M059J (cell line): ENCODE measurements around the gene DNAH2. TPM values are rescaled to one million over a fixed set of nuclear protein-coding genes. Genes with fewer than 3 reads are reported as not detected.

Experiments used
- DNase-seq: peaks from one replicate; pipeline ENCODE4 v3.0.0-alpha.2; 2012; ENCODE audit warnings: low read depth
- total RNA-seq: library from RNA; depleted of rRNA; stranded (reverse); fragments of >200 nt; shearing (Covaris generic); gene quantifications from 2 replicates; pipeline ENCODE4 v1.2.3, GENCODE V29; 2014

Gene DNAH2
- total RNA-seq, 1 experiment from 2014 or later: 0.02 TPM

DNA sequence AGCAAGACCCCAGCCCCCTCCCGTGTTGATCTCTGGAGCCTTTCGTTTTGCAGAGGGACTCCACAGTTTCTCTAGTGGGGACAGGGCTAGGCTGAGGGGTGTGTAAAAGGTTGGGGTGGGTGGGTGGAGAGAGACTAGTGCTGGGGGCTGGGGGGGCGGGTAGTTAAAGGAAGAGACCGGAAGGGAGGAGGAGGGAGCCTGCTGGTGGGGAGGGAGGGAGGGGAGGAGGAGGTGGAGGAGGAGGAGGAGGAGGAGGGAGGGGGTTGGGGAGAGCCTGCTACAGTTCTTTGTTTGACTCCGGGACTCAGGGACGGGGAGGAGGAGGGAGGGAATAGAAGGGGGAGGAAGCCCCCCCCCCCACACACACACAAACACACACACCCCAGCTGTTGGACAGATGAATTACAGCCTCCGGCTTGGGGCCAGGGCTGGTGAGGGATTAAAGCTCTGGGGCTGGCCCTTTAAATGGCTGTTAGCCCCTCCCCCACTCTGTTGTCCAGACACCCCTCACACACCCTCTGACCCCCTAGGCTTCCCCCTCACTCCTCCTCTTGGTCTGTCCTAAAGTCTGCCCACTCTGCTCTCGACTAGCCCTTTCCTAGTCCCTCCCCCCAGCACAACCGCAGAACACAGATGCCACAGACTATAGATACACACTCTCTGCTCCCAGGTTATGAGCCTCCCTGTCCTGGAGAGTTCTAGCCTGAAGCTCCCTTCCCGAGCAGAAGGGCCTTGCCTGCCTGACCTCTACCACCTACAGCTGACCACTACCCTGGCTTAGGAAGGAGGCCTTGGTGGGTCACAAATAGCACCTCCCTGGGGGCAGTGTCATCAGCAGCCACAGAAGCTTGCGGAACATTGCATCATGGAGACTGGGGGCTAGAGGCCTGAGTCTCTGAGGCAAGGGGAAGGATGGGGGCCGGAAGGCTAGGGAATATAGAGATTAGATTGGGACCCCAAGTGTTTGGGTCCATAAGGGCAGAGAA lies 120.8 kb downstream of the DNAH2 start:
- peak; percentile 60 for DNase-seq

DNA sequence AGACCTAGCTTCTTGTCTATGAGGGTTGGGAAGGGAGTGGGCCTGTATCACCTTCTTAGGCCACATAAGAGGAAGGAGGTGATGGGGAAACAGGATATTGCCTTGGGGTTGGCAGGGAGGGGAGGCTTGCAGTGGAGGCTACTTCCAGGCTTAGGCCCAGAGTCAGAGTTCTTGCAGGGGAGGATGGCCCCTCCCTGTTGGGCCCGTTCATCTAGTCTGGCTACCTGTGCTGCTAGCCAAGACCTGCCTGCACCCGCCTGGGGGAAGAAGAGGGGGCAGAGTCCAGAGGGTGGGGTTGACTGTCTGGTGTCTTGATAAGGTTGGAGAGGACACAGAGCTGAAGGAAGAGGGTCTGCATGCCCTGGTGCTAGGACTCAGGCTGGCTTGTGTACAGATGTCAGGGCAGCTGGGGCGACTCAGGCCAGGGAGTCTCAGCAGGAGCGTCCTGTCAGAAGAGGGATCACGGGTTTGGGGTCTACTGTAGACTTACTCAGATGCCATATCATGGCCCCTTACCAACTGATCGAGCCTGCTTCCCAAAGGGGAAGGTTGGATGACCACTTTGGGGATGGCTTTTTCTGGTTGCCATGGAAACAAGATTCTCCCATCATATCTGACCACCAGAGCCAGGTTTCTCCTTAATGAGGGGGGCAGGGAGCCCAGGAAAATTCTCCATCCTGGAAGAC lies 121.8 kb downstream of the DNAH2 start:
- no peak for DNase-seq

- DNase-seq: peak; percentile 32
Measured at GRCh38 chr17:7839876-7840261, 122.3 kb downstream of the DNAH2 start.

GRCh38 chr17:7840441-7840840 lies 122.9 kb downstream of the DNAH2 start:
- DNase-seq: no peak

- no peak for DNase-seq
Measured at GRCh38 chr17:7840875-7841274, 123.3 kb downstream of the DNAH2 start.

DNA sequence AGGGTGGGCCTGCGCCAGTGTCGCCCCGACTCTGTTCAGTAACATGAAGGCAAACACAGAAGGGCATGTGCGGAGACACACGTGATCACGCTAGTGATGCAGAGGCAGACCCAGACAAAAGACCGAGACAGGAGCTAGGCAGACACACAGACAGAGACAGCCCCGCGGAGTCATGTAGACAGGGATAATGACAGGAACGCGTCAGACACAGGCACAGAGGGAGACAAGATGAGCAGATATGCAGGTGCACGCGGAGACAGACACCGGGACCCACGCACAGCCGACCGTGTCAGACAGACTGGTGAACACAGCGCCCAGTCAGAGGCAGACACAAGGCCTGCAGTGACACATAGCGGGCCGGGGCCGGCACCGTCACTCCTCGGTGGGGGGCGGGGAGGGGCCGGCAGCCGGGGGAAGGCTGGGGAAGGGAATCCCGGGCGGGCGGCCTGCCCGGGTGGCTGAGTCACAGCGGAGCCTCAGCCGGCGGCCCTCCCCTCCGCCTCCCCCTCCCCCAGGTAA lies 123.9 kb downstream of the DNAH2 start:
- DNase-seq: peak; percentile 89

DNA sequence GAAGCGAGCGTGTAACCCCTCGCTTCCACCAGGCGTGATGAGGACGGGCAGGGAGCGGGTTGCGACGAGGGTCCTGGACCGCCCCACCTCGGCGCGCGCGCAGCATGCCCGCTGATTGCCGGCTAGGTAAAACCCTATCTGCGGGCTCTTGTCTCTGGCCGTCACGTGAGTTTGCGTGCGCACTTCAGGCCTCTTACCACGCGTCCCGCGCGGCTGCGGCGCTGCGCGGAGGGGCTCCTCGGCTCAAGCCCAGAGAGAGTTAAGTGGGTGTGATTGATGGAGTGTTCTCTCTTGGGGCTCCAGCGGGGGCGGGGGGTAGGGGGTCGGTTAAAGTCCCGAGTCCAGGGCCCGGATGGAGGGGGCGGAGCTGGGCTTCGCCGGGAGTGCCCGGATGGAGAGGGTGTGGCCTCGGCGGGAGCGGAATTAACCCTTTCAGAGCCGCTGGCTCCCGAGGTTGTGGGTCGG lies 124.4 kb downstream of the DNAH2 start:
- DNase-seq: peak; percentile 77

DNA sequence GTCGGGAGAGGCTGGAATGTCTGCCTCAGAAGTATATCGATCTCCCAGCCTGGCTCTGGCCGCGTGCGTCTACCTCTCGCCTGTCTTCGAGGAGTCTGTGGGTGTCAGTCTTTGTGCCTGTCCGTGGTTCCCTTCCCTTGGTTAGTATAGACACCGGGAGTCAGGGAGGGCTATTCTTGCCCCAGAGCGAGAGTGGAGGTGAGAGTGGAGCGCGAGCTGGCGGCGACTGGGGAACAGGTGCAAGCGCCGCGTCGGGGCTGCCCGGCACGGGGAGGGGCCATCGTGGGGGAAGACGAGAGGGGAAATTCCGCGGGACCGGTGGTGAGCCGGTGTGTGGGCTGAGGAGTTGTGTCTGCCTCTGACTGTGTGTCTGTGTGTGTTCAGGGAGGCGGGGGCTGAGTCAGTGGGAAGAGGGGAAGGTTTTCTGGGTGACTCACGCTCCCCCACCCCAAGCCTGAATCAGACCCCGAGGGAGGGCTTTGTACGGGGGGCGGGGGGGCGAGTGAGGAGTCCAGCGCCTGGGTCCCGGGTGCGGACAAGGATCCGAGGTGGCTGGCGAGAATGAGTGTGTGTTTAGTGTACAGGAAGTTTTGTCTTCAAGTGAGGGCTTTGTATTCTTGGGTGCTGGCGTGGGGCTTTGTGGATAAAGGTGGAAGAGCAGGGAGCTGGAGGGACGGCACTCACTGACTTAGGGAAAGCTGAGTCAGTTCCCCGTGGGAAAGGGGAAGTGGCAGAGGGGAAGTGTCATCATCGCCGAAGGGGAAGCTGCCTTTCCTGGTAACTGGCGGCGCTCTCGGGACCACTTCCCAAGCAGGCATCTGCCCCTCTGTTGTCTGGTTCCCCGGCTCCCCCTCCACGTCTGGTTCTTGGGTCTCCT lies 125.1 kb downstream of the DNAH2 start:
- peak; percentile 92 for DNase-seq

DNA sequence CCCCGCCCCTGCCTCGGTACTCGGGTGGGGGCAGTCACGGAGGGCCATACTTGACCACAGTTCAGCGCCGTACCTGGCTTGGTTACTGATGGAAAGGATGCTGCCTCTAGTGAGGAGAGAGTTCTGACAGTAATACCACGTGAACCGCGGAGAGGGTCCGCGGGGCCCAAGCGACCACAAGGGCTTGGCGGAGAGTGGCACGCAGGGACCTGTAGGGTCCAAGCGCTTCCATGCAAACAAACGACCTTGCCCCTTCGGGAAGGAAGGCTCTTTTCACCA lies 125.7 kb downstream of the DNAH2 start:
- no peak for DNase-seq

DNA sequence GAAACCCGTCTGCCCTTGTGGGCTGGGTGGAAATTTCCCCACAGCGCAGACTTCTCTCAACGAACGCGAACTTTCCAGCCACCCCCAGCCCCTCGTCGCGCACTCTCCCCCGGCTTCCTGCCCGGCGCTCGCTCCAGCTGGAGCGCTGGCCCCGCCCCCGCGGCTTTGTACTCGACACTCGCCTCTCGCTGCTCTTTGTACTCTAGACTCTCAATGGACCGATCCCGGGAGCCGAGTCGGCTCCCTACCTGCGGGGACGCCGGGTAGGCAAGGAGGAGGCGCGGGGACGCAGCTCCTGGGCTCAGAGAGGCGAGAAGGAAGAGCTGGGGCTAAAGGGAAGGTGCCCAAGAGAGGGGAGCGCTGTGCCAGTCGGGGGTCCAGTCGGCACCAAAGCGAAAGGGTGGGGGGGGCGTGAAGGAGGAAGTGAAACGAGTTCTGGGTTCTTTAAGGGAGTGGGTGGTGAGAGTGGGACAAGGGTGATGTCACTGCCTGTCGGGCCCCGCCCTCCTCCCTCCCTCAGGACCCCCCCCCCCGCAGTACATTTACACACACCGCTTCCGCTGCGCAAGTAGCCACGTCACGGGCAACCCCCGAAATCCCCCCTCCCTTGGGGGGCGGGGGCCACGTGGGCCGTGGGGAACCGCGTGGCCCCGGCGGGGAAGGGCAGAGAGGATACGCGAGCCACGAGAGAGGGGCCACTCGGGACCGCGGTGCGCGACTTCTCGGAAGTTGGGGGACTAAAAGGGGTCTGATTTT lies 126.2 kb downstream of the DNAH2 start:
- DNase-seq: peak; percentile 84

DNA sequence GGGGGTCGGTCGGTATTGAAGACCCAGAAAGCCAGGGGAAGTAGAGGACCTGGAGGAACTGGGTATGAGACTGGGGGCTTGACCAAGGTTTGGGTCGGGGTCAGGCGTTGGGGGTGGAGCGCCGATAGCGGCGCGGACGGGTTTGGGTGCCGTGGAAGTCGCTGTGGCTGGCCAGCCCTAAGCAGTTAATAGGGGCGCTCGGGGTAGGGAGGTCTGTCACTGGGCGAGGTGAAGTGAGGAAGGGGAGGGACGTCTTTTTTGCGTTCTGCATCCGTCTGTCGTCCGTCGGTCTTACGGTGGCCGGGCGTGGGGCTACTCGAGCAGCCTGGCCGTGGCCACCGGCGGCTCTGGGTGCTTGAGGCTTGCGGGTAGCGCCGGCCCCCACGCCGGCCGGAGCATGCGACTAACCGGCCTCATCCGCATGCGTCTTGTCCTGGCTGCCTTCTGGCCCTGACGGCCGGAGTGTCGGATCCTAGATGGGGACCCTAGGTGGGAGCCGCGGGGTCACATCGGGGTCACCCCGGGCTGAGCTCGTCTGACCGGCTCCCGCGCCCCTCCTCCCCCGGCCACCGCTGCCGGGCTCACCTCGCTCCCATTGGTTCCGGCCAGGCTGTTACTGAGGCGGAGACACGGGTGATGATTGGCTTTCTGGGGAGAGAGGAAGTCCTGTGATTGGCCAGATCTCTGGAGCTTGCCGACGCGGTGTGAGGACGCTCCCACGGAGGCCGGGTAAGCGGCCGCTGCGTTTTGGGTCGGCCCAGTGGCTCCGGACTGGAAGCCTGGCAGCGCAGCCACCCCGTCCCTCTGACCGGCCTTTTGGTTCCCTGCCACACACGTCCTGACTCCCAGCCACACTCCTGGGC lies 127.0 kb downstream of the DNAH2 start:
- peak; percentile 95 for DNase-seq

DNA sequence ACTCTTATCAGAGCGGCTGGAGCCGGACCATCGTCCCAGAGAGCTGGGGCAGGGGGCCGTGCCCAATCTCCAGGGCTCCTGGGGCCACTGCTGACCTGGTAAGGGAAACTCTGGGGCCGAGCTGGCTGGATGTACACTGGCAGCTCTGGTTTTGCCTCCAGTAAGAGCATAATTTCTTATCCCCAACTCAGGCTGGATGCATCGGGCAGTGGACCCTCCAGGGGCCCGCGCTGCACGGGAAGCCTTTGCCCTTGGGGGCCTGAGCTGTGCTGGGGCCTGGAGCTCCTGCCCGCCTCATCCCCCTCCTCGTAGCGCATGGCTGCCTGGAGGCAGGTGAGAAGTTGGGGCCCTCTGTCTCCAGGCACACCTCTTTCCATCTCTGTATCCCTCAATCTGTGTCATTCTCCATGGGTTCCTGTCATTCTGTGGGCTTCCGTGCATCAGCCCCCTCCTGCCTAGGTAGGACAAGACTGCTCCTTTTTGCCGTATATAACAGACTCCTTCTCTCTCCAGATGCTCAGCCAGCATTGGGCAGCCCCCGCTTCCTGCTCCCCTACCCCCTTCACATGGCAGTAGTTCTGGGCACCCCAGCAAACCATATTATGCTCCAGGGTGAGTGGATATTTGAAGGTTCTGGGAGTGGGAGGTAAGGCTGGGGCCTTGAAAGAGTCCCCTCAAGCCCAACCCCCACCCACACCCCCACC lies 128.0 kb downstream of the DNAH2 start:
- no peak for DNase-seq

DNA sequence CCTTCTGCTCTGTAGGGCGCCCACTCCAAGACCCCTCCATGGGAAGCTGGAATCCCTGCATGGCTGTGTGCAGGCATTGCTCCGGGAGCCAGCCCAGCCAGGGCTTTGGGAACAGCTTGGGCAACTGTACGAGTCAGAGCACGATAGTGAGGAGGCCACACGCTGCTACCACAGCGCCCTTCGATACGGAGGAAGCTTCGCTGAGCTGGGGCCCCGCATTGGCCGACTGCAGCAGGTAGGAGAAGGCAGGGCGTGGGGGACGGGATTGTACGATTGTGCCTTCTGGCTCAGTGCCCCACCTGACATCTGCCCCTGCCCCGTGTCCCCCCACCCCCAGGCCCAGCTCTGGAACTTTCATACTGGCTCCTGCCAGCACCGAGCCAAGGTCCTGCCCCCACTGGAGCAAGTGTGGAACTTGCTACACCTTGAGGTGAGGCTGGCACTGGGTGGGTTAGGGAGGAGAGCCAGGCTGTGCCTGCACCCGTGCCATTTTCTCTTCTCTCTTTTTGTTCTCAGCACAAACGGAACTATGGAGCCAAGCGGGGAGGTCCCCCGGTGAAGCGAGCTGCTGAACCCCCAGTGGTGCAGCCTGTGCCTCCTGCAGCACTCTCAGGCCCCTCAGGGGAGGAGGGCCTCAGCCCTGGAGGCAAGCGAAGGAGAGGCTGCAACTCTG lies 128.7 kb downstream of the DNAH2 start:
- no peak for DNase-seq

- no peak for DNase-seq
Measured at GRCh38 chr17:7846765-7847661, 129.5 kb downstream of the DNAH2 start.

DNA sequence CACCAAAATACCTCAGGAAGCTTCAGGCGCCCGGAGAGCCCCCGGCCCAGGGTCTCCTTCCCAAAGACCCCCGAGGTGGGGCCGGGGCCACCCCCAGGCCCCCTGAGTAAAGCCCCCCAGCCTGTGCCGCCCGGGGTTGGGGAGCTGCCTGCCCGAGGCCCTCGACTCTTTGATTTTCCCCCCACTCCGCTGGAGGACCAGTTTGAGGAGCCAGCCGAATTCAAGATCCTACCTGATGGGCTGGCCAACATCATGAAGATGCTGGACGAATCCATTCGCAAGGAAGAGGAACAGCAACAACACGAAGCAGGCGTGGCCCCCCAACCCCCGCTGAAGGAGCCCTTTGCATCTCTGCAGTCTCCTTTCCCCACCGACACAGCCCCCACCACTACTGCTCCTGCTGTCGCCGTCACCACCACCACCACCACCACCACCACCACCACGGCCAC lies 130.6 kb downstream of the DNAH2 start:
- DNase-seq: no peak

GRCh38 chr17:7848739-7849129 lies 131.2 kb downstream of the DNAH2 start:
- no peak for DNase-seq

DNA sequence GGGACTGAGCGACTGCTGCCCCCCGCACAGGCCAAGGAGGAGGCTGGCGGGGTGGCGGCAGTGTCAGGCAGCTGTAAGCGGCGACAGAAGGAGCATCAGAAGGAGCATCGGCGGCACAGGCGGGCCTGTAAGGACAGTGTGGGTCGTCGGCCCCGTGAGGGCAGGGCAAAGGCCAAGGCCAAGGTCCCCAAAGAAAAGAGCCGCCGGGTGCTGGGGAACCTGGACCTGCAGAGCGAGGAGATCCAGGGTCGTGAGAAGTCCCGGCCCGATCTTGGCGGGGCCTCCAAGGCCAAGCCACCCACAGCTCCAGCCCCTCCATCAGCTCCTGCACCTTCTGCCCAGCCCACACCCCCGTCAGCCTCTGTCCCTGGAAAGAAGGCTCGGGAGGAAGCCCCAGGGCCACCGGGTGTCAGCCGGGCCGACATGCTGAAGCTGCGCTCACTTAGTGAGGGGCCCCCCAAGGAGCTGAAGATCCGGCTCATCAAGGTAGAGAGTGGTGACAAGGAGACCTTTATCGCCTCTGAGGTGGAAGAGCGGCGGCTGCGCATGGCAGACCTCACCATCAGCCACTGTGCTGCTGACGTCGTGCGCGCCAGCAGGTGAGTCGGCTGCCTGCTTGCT lies 131.7 kb downstream of the DNAH2 start:
- DNase-seq: no peak
